ENCODE measurements around the gene CPLX3. TPM values are rescaled to one million over a fixed set of nuclear protein-coding genes. Genes with fewer than 3 reads are reported as not detected.

CPLX3 gene
- total RNA-seq, 1 experiment from 2014 or later: not detected

DNA sequence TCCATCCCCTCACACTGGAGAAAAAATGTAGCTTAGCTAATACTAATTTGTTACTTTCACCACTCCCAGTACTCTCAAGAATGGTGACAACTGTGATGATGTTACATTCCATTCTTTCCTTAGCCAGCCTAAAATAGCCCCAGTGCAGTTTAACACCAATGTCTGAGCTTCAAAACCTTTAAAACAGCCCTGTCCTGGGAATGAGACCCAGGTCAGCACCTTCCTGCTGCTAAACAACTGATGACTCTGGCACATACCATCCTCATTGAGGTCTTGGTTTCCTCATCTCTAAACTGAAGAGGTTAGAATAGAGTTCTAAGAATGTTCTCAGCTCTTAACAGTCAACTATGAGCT, 42.9 kb downstream of the CPLX3 start:
- Histone ChIP-seq H3K18ac (ENCODE audit: insufficient read length, low read depth, low read length) (no peak overlapping the region), H4K20me1 (ENCODE audit: control insufficient read depth, insufficient read depth, insufficient read length) (peaks cover 3% of the 10 kb centered on the region), H4K91ac (ENCODE audit: insufficient read length, low read depth, low read length) (no peak overlapping the region), H2BK5ac (ENCODE audit: insufficient read length, low read length) (no peak overlapping the region), H3K79me2 (ENCODE audit: insufficient read depth, low read length) (peaks cover 16% of the 10 kb centered on the region; the same call in 1 of the 2 replicates), H2BK15ac (ENCODE audit: low read depth, low read length) (no peak overlapping the region), H2BK20ac (ENCODE audit: low read depth, low read length, poor library complexity, severe bottlenecking) (no peak overlapping the region), H3K23me2 (ENCODE audit: insufficient read length, low read depth, low read length, poor library complexity, severe bottlenecking) (peaks cover 12% of the 10 kb centered on the region), H3K56ac (ENCODE audit: insufficient read length, low read depth, low read length) (no peak overlapping the region), H3K27ac (ENCODE audit: insufficient read length, low read depth, low read length) (no peak overlapping the region), H4K8ac (replicated peaks; ENCODE audit: insufficient read length, low read depth, low read length) (no peak overlapping the region), H3K27me3 (ENCODE audit: insufficient read depth, low read length) (no peaks in the 10 kb centered on the region), H3K9me3 (ENCODE audit: control insufficient read depth, low read depth, low read length) (no peaks in the 10 kb centered on the region), H3K9ac (ENCODE audit: extremely low read depth, insufficient read length, low read length) (no peak overlapping the region), H2AFZ (ENCODE audit: low read length) (no peak overlapping the region), H3K14ac (ENCODE audit: insufficient read depth, low read length) (no peak overlapping the region), H2AK5ac (ENCODE audit: insufficient read length, low read length) (no peak overlapping the region), H3K4me1 (ENCODE audit: insufficient read depth, low read length) (no peaks in the 10 kb centered on the region), H3K79me1 (ENCODE audit: insufficient read depth, low read depth, low read length, poor library complexity, severe bottlenecking) (peaks cover 2% of the 10 kb centered on the region), H3T11ph (ENCODE audit: low read length) (no peak overlapping the region), H2BK120ac (ENCODE audit: low read depth, low read length, poor library complexity, severe bottlenecking) (no peak overlapping the region), H4K5ac (ENCODE audit: insufficient read length, low read depth, low read length) (no peak overlapping the region), H3K23ac (ENCODE audit: insufficient read length, low read depth, low read length) (no peak overlapping the region), H3K4me2 (ENCODE audit: insufficient read depth, insufficient read length, low read length) (no peak overlapping the region), H2BK12ac (ENCODE audit: insufficient read length, low read depth, low read length) (no peak overlapping the region), H3K4ac (ENCODE audit: low read depth, low read length) (no peak overlapping the region)
- peaks cover 4% of the 10 kb centered on the region in 2 experiments; a peak in 3 of 5 replicates for H3K9me3 Mint-ChIP-seq
- H3K27ac Mint-ChIP-seq: no peak overlapping the region
- H3K4me3 Mint-ChIP-seq: no peak overlapping the region
- H3K4me1 Mint-ChIP-seq: peaks cover 14 to 23% of the 10 kb centered on the region in 2 experiments
- H3K27me3 Mint-ChIP-seq (ENCODE audit: low read depth): no peaks in the 10 kb centered on the region
- TF ChIP-seq, protein P1, sequence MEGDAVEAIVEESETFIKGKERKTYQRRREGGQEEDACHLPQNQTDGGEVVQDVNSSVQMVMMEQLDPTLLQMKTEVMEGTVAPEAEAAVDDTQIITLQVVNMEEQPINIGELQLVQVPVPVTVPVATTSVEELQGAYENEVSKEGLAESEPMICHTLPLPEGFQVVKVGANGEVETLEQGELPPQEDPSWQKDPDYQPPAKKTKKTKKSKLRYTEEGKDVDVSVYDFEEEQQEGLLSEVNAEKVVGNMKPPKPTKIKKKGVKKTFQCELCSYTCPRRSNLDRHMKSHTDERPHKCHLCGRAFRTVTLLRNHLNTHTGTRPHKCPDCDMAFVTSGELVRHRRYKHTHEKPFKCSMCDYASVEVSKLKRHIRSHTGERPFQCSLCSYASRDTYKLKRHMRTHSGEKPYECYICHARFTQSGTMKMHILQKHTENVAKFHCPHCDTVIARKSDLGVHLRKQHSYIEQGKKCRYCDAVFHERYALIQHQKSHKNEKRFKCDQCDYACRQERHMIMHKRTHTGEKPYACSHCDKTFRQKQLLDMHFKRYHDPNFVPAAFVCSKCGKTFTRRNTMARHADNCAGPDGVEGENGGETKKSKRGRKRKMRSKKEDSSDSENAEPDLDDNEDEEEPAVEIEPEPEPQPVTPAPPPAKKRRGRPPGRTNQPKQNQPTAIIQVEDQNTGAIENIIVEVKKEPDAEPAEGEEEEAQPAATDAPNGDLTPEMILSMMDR (conservative IDR thresholded peaks at IDR 0.05): no peak
- H3K36me3 Mint-ChIP-seq (ENCODE audit: insufficient read depth in 1 of 3, low read depth in 3 of 3): peaks cover 8 to 29% (median 17%) of the 10 kb centered on the region in 3 experiments
- DNase-seq: no peak

Data from H9 (cell line).